OCI-LY3 (cell line): ENCODE data around the gene SSBP1.

Experiments used
- EZH2phosphoT487 ChIP-seq: fragments of 200-600 bp; shearing (Covaris generic); IDR thresholded peaks from 2 replicates; pipeline ENCODE4 v1.6.1; 2018; ENCODE audit warnings: antibody characterized with exemption, mixed run types, low read depth
- TF ChIP-seq, protein P1 (sequence below): fragments of 200-600, 300-600 bp; sonication (generic); IDR thresholded peaks from 2 replicates; pipeline ENCODE4 v1.5.1; 2014; ENCODE audit warnings: antibody characterized with exemption, low read length, low read depth

GRCh38 chr7:141695803-141696289 lies 42.3 kb upstream of the SSBP1 start:
- TF ChIP-seq, protein P1, sequence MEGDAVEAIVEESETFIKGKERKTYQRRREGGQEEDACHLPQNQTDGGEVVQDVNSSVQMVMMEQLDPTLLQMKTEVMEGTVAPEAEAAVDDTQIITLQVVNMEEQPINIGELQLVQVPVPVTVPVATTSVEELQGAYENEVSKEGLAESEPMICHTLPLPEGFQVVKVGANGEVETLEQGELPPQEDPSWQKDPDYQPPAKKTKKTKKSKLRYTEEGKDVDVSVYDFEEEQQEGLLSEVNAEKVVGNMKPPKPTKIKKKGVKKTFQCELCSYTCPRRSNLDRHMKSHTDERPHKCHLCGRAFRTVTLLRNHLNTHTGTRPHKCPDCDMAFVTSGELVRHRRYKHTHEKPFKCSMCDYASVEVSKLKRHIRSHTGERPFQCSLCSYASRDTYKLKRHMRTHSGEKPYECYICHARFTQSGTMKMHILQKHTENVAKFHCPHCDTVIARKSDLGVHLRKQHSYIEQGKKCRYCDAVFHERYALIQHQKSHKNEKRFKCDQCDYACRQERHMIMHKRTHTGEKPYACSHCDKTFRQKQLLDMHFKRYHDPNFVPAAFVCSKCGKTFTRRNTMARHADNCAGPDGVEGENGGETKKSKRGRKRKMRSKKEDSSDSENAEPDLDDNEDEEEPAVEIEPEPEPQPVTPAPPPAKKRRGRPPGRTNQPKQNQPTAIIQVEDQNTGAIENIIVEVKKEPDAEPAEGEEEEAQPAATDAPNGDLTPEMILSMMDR = no peak
- no peak for TF ChIP-seq EZH2phosphoT487
